HCT116 (cell line): ENCODE data around the gene CELF3. TPM values are rescaled to one million over a fixed set of nuclear protein-coding genes. Genes with fewer than 3 reads are reported as not detected.

Experiments used
- ATAC-seq: fragments of 200-7000 bp; cut with Tn5 transposase; 2 replicates; pipeline ENCODE4 v1.9.1; 2020; ENCODE audit warnings: mild to moderate bottlenecking, moderate library complexity
- BruUV-seq: library from RNA; stranded (reverse); fragments of 400-500 nt; replicated peaks from 2 replicates; lab custom pipeline; 2021; lab: Mats Ljungman, UMichigan
- CTCF ChIA-PET: fragments of 300-600 bp; sonication (Branson Sonifier 250); formaldehyde crosslinking; loops from one replicate; lab custom pipeline; 2021; ENCODE audit warnings: antibody characterized with exemption; lab: Charles Lee
- POLR2A ChIA-PET: fragments of 300-600, 350-600 bp; sonication (Branson Sonifier 250); formaldehyde crosslinking; loops from one replicate; lab custom pipeline; 2021; ENCODE audit warnings: antibody characterized with exemption; lab: Charles Lee
- RAD21 ChIA-PET, 2 experiments: fragments of 300-600 bp; sonication (Branson Sonifier 250); formaldehyde crosslinking; loops; one replicate each; lab custom pipeline; 2023; ENCODE audit warnings: low total read pairs in 2 of 2; ENCODE audit not compliant: uncharacterized antibody in 2 of 2, unreplicated experiment in 2 of 2, low non-redundant PET in 1 of 2; lab: Charles Lee
- DNase-seq: peaks from one replicate; pipeline ENCODE4 v3.0.0-alpha.2; 2010; ENCODE audit warnings: low read depth, low spot score
- H2AFZ ChIP-seq: fragments of 200-600 bp; shearing (Covaris generic), sonication (generic); 2 replicates; pipeline ENCODE4 v1.6.1; 2017; ENCODE audit warnings: low read depth, mixed run types, mixed read lengths, antibody characterized with exemption, low read length; ENCODE audit not compliant: poor library complexity, severe bottlenecking
- H3K27ac ChIP-seq: 2 replicates; pipeline ENCODE4 v1.5.1; 2012; ENCODE audit warnings: low read depth, low read length
- H3K27me3 ChIP-seq: fragments of 200-600 bp; sonication (generic); 2 replicates; pipeline ENCODE4 v1.6.1; 2016; ENCODE audit warnings: mixed run types, low read length, mixed read lengths; ENCODE audit not compliant: insufficient read depth
- H3K36me3 ChIP-seq, 2 experiments: fragments of 200-500 bp in 1 of 2; fragments of 200-600 bp in 1 of 2; sonication (Bioruptor generic) in 1 of 2; sonication (generic) in 1 of 2; 2 replicates each; pipeline versions ENCODE4 v1.5.1 to v1.6.1; 2014 to 2016; ENCODE audit warnings: low read length in 2 of 2, inconsistent platforms in 1 of 2, mixed read lengths in 1 of 2, mixed run types in 1 of 2; ENCODE audit not compliant: insufficient read depth in 2 of 2, control insufficient read depth in 1 of 2
- H3K4me1 ChIP-seq, 2 experiments: fragments of 200-600 bp in 1 of 2; sonication (generic) in 1 of 2; 2 replicates each; pipeline versions ENCODE4 v1.5.1 to v1.6.1; 2012 to 2017; ENCODE audit warnings: low read length in 2 of 2, inconsistent platforms in 1 of 2, mild to moderate bottlenecking in 1 of 2, mixed read lengths in 1 of 2, mixed run types in 1 of 2, moderate library complexity in 1 of 2; ENCODE audit not compliant: insufficient read depth in 2 of 2, control insufficient read depth in 1 of 2
- H3K4me2 ChIP-seq: fragments of 200-600 bp; sonication (generic); 2 replicates; pipeline ENCODE4 v1.6.1; 2017; ENCODE audit warnings: mixed run types, low read length, mixed read lengths
- H3K4me3 ChIP-seq, 2 experiments: fragments of 200-600 bp in 1 of 2; sonication (generic) in 1 of 2; replicated peaks in 1 of 2; 2 replicates each; pipeline ENCODE4 v1.5.1; 2011 to 2016; ENCODE audit warnings: low read length in 2 of 2, control low read depth in 1 of 2, low read depth in 1 of 2, mild to moderate bottlenecking in 1 of 2, mixed read lengths in 1 of 2, mixed run types in 1 of 2
- H3K79me2 ChIP-seq: fragments of 200-600 bp; sonication (generic); 2 replicates; pipeline ENCODE4 v1.6.1; 2017; ENCODE audit warnings: mild to moderate bottlenecking, mixed run types, low read length, moderate library complexity, mixed read lengths; ENCODE audit not compliant: insufficient read depth
- H3K9ac ChIP-seq: fragments of 200-600 bp; sonication (generic); 2 replicates; pipeline ENCODE4 v1.6.1; 2016; ENCODE audit warnings: low read length, mixed read lengths
- H3K9me2 ChIP-seq: fragments of 200-600 bp; sonication (generic), shearing (Covaris generic); 2 replicates; pipeline ENCODE4 v1.6.1; 2017; ENCODE audit warnings: mixed run types, mild to moderate bottlenecking, moderate library complexity; ENCODE audit not compliant: insufficient read depth
- H3K9me3 ChIP-seq, 2 experiments: fragments of 200-500 bp in 1 of 2; fragments of 200-600 bp in 1 of 2; sonication (Bioruptor generic) in 1 of 2; sonication (generic) in 1 of 2; 2 replicates each; pipeline ENCODE4 v1.6.1; 2014 to 2017; ENCODE audit warnings: low read length in 2 of 2, mixed read lengths in 2 of 2, inconsistent platforms in 1 of 2, low read depth in 1 of 2, mild to moderate bottlenecking in 1 of 2, mixed run types in 1 of 2, moderate library complexity in 1 of 2; ENCODE audit not compliant: control insufficient read depth in 1 of 2, insufficient read depth in 1 of 2
- H4K20me1 ChIP-seq: fragments of 200-600 bp; sonication (generic), shearing (Covaris generic); 2 replicates; pipeline ENCODE4 v1.6.1; 2017; ENCODE audit warnings: mixed run types, mild to moderate bottlenecking, moderate library complexity; ENCODE audit not compliant: insufficient read depth
- EGR1 ChIP-seq: IDR thresholded peaks from 2 replicates; pipeline ENCODE4 v1.6.1; 2012; ENCODE audit warnings: low read depth
- ELF1 ChIP-seq: IDR thresholded peaks from 2 replicates; pipeline ENCODE4 v1.6.1; 2012; ENCODE audit warnings: low read depth, borderline replicate concordance
- FOSL1 ChIP-seq: IDR thresholded peaks from 2 replicates; pipeline ENCODE4 v1.6.1; 2012; ENCODE audit warnings: low read depth
- POLR2AphosphoS5 ChIP-seq: IDR thresholded peaks from 2 replicates; pipeline ENCODE4 v1.6.1; 2011; ENCODE audit warnings: mild to moderate bottlenecking, low read depth, low read length, moderate library complexity
- TCF7L2 ChIP-seq: IDR thresholded peaks from 2 replicates; pipeline ENCODE4 v1.7.0; 2011; ENCODE audit warnings: borderline replicate concordance, inconsistent platforms; ENCODE audit not compliant: insufficient read depth, insufficient read length; ENCODE audit errors: extremely low read depth
- ZNF274 ChIP-seq: fragments of 200-500 bp; sonication (Bioruptor generic); IDR thresholded peaks from 2 replicates; pipeline ENCODE4 v1.6.1; 2014; ENCODE audit warnings: mild to moderate bottlenecking, low read depth, low read length, inconsistent platforms
- intact Hi-C: fragments of 100-400 bp; cut with micrococcal nuclease; formaldehyde crosslinking; loops from 2 replicates; pipeline ENCODE4 v1.10.0; 2022
- total RNA-seq: library from RNA; stranded (reverse); gene quantifications from one replicate; pipeline ENCODE4 v1.2.1, GENCODE V29; 2021; ENCODE audit not compliant: unreplicated experiment
- TF ChIP-seq, protein P1 (sequence below): IDR thresholded peaks from 2 replicates; pipeline ENCODE4 v1.6.1; 2012

The CELF3 gene
- total RNA-seq, 1 experiment from 2014 or later, result not detected

DNA sequence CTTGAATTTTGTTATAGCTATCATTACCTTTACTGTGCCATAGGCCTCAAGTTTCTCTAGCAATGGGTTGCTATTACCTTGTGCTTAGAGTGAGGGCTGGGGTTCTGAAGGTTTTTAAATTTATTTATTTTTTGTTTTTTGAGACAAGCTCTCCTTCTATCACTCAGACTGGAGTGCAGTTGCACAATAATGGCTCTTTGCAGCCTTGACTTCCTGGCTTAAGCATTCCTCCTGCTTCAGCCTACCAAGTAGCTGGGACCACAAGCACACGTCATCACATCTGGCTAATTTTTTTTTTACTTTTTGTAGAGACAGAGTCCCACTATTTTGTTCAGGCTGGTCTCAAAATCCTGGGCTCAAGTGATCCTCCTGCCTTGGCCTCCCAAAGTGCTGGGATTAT is 63.2 kb downstream of the CELF3 start:
- Histone ChIP-seq H3K36me3 (no peaks in the 10 kb centered on the region), H3K4me2 (no peak overlapping the region), H3K4me1 (no peaks in the 10 kb centered on the region), H3K4me3 (no peak overlapping the region), H3K79me2 (peaks cover 20% of the 10 kb centered on the region), H3K27me3 (no peaks in the 10 kb centered on the region), H3K9me2 (no peaks in the 10 kb centered on the region), H2AFZ (no peak overlapping the region), H3K9me3 (no peaks in the 10 kb centered on the region), H4K20me1 (no peaks in the 10 kb centered on the region), H3K27ac (no peak overlapping the region)
- DNase-seq, result no peak
- ChIA-PET POLR2A (no interaction called here), CTCF (no interaction called here), RAD21 (interaction anchor here in 1 of 2 experiments (0.7 kb wide), 1 partner anchor 49 kb away, joined by 3 read pairs; no protein-coding TSS in a partner anchor)
- BruUV-seq, result no TSS peak
- ATAC-seq, result no peak
- intact Hi-C loops, result no loop called here
- TF ChIP-seq FOSL1 (no peak), ELF1 (no peak), TCF7L2 (no peak), EGR1 (no peak), POLR2AphosphoS5 (no peak), ZNF274 (no peak)
- TF ChIP-seq, protein P1, sequence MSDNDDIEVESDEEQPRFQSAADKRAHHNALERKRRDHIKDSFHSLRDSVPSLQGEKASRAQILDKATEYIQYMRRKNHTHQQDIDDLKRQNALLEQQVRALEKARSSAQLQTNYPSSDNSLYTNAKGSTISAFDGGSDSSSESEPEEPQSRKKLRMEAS, result no peak
- TF ChIP-seq, all 23 proteins: peak for 0
- no peak overlapping the region for H3K9ac ChIP-seq

Other genes starting within 250 kb of the CELF3 start
- 19.7 TPM for gene CGN, start 205.4 kb downstream of the CELF3 start, total RNA-seq
- gene TUFT1, start 176.5 kb downstream of the CELF3 start, total RNA-seq, result 12.3 TPM
- gene SNX27, start 104.8 kb downstream of the CELF3 start, total RNA-seq, result 42.2 TPM
- 0.12 TPM for gene RIIAD1, start 4.7 kb upstream of the CELF3 start, total RNA-seq
- 94.5 TPM for gene MRPL9, start 46.7 kb upstream of the CELF3 start, total RNA-seq
- gene TDRKH, start 73.7 kb upstream of the CELF3 start, total RNA-seq, result 11.1 TPM
- not detected for gene LINGO4, start 88.6 kb upstream of the CELF3 start, total RNA-seq
- gene RORC, start 115.0 kb upstream of the CELF3 start, total RNA-seq, result 1.3 TPM
- 0.17 TPM for gene C2CD4D, start 123.0 kb upstream of the CELF3 start, total RNA-seq
- gene THEM5, start 136.9 kb upstream of the CELF3 start, total RNA-seq, result not detected
- 17.0 TPM for gene THEM4, start 192.7 kb upstream of the CELF3 start, total RNA-seq